Endothelial cell of umbilical vein (primary cell): ENCODE measurements around the gene PPP1R12C.

ENCODE experiments used
- CTCF ChIP-seq, 2 donors: IDR thresholded peaks; 1 replicate in 1 of 2; 2 replicates in 1 of 2; pipeline ENCODE4 v1.5.1; 2011; ENCODE audit warnings: low read length in 2 of 2, mild to moderate bottlenecking in 2 of 2, moderate library complexity in 2 of 2, control low read depth in 1 of 2, inconsistent platforms in 1 of 2, low read depth in 1 of 2; ENCODE audit not compliant: insufficient read depth in 1 of 2; ENCODE audit errors: extremely low read depth in 1 of 2
- EZH2 ChIP-seq: IDR thresholded peaks from 2 replicates; pipeline ENCODE4 v1.6.1; 2012; ENCODE audit warnings: borderline replicate concordance, low read depth, mild to moderate bottlenecking, moderate library complexity, low read length, inconsistent platforms; ENCODE audit not compliant: severe bottlenecking
- FOS ChIP-seq: IDR thresholded peaks from 2 replicates; pipeline ENCODE4 v1.6.1; 2011; ENCODE audit warnings: mild to moderate bottlenecking, low read length, moderate library complexity, borderline replicate concordance; ENCODE audit not compliant: insufficient read depth
- GATA2 ChIP-seq: IDR thresholded peaks from 2 replicates; pipeline ENCODE4 v1.7.0; 2011; ENCODE audit warnings: low read depth, mild to moderate bottlenecking, moderate library complexity, mixed read lengths, low read length; ENCODE audit not compliant: insufficient read length, insufficient read depth
- JUN ChIP-seq: IDR thresholded peaks from 2 replicates; pipeline ENCODE4 v1.6.1; 2011; ENCODE audit warnings: borderline replicate concordance, low read depth; ENCODE audit not compliant: insufficient read length, insufficient read depth
- MYC ChIP-seq: IDR thresholded peaks from one replicate; pipeline ENCODE4 v1.6.1; 2011; ENCODE audit warnings: mild to moderate bottlenecking, low read depth, low read length
- POLR2A ChIP-seq: IDR thresholded peaks from 2 replicates; pipeline ENCODE4 v1.6.1; 2012; ENCODE audit warnings: low read depth, mild to moderate bottlenecking, control low read depth, low read length
- POLR2AphosphoS5 ChIP-seq: IDR thresholded peaks from 2 replicates; pipeline ENCODE4 v1.6.1; 2012; ENCODE audit warnings: low read depth, mild to moderate bottlenecking, control low read depth, low read length, moderate library complexity; ENCODE audit not compliant: insufficient read depth
- TF ChIP-seq, protein P1 (sequence below): IDR thresholded peaks from 2 replicates; pipeline ENCODE4 v1.6.1; 2011; ENCODE audit not compliant: insufficient read depth, insufficient read length

GRCh38 chr19:55080121-55080967, 37.1 kb downstream of the PPP1R12C start:
- TF ChIP-seq CTCF (IDR thresholded peaks at IDR 0.05; ENCODE audit: extremely low read depth in 1 of 2, insufficient read depth in 1 of 2, low read depth in 1 of 2, low read length in 2 of 2) (no peak), POLR2A (no peak), EZH2 (no peak), POLR2AphosphoS5 (no peak), FOS (no peak), JUN (no peak), MYC (no peak), GATA2 (no peak)
- TF ChIP-seq, protein P1, sequence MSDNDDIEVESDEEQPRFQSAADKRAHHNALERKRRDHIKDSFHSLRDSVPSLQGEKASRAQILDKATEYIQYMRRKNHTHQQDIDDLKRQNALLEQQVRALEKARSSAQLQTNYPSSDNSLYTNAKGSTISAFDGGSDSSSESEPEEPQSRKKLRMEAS, result peak; percentile 23
